ENCODE data around the gene METAP1. TPM values are rescaled to one million over a fixed set of nuclear protein-coding genes. Genes with fewer than 3 reads are reported as not detected.
"Not testable (repeated sequence)": the region's sequence is repeated elsewhere in the genome, so short reads cannot be mapped to it uniquely, and the experiment has no call there.

Gene METAP1
- total RNA-seq, 1 donor from 2014 or later: 155 TPM

DNA sequence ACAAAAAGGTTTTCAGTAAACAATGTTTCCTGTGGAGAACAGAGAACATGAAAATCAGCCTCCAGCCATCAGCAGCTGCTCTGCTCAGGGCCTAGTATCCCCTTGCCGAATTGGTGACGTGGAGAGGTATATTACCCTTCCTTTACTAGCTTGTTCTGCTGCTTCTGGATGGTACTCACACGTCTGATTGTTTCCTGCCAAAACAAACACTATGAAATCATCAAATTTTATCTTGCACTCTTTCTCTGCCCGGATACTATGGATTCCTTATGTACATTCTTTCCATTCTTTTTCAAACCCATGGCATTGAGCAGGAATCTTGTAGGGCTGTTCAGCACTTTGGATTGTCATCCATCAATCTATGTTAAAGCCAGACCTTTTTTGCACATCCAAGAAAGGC, 18.8 kb upstream of the METAP1 start:
- Histone ChIP-seq H3K79me2 (ENCODE audit: low read depth) (no peaks in the 10 kb centered on the region), H3K9me3 (ENCODE audit: low read depth) (no peaks in the 10 kb centered on the region), H3K27me3 (no peaks in the 10 kb centered on the region), H3K4me2 (no peak overlapping the region), H4K20me1 (ENCODE audit: low read depth) (no peaks in the 10 kb centered on the region), H3F3A (ENCODE audit: low read depth) (no peaks in the 10 kb centered on the region), H3K4me1 (no peaks in the 10 kb centered on the region), H3K9ac (no peak overlapping the region), H3K36me3 (no peaks in the 10 kb centered on the region), H3K4me3 (no peak overlapping the region), H3K27ac (no peak overlapping the region), H2AFZ (replicated peaks) (no peak overlapping the region)
- no peak for DNase-seq (ENCODE audit: low spot score)
- H3K27me3 Mint-ChIP-seq (ENCODE audit: insufficient read depth, low read depth): no peaks in the 10 kb centered on the region
- no peak overlapping the region for H3K4me3 Mint-ChIP-seq
- H3K27ac Mint-ChIP-seq: no peak overlapping the region
- H3K4me1 Mint-ChIP-seq: no peaks in the 10 kb centered on the region
- H3K36me3 Mint-ChIP-seq: no peaks in the 10 kb centered on the region
- TF ChIP-seq, protein P1, sequence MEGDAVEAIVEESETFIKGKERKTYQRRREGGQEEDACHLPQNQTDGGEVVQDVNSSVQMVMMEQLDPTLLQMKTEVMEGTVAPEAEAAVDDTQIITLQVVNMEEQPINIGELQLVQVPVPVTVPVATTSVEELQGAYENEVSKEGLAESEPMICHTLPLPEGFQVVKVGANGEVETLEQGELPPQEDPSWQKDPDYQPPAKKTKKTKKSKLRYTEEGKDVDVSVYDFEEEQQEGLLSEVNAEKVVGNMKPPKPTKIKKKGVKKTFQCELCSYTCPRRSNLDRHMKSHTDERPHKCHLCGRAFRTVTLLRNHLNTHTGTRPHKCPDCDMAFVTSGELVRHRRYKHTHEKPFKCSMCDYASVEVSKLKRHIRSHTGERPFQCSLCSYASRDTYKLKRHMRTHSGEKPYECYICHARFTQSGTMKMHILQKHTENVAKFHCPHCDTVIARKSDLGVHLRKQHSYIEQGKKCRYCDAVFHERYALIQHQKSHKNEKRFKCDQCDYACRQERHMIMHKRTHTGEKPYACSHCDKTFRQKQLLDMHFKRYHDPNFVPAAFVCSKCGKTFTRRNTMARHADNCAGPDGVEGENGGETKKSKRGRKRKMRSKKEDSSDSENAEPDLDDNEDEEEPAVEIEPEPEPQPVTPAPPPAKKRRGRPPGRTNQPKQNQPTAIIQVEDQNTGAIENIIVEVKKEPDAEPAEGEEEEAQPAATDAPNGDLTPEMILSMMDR (IDR thresholded peaks at IDR 0.05): no peak
- no peak for TF ChIP-seq EZH2 (IDR thresholded peaks at IDR 0.05)
- H3K9me3 Mint-ChIP-seq: no peaks in the 10 kb centered on the region

DNA sequence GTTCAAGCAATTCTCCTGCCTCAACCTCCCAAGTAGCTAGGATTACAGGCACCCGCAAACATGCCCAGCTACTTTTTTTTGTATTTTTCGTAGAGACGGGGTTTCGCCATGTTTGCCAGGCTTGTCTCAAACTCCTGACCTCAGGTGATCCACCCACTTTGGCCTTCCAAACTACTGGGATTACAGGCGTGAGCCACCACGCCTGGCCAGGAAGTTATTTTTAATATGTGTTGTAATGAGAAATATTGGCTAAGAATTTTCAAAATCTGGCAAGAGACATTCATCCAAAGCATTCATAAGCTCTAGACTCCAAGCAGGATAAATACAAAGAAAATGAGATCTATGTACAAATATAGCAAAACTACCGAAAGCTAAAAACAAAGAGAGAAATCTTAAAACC, 18.0 kb upstream of the METAP1 start:
- no peak for DNase-seq (ENCODE audit: low spot score)
- Mint-ChIP-seq H3K27me3 (ENCODE audit: insufficient read depth, low read depth) (no peaks in the 10 kb centered on the region), H3K36me3 (no peaks in the 10 kb centered on the region), H3K27ac (no peak overlapping the region), H3K4me1 (no peaks in the 10 kb centered on the region), H3K4me3 (no peak overlapping the region), H3K9me3 (no peaks in the 10 kb centered on the region)
- Histone ChIP-seq H2AFZ (replicated peaks) (no peak overlapping the region), H3K27me3 (no peaks in the 10 kb centered on the region), H3K27ac (no peak overlapping the region), H3K79me2 (ENCODE audit: low read depth) (no peaks in the 10 kb centered on the region), H3K9me3 (ENCODE audit: low read depth) (no peaks in the 10 kb centered on the region), H4K20me1 (ENCODE audit: low read depth) (no peaks in the 10 kb centered on the region), H3K4me1 (no peaks in the 10 kb centered on the region), H3K4me2 (no peak overlapping the region), H3K9ac (no peak overlapping the region), H3K36me3 (no peaks in the 10 kb centered on the region), H3K4me3 (no peak overlapping the region), H3F3A (ENCODE audit: low read depth) (no peaks in the 10 kb centered on the region)
- TF ChIP-seq EZH2 (IDR thresholded peaks at IDR 0.05) (no peak), EZH2phosphoT487 (IDR thresholded peaks at IDR 0.05) (no peak)
- TF ChIP-seq, protein P1 (IDR thresholded peaks at IDR 0.05): no peak

DNA sequence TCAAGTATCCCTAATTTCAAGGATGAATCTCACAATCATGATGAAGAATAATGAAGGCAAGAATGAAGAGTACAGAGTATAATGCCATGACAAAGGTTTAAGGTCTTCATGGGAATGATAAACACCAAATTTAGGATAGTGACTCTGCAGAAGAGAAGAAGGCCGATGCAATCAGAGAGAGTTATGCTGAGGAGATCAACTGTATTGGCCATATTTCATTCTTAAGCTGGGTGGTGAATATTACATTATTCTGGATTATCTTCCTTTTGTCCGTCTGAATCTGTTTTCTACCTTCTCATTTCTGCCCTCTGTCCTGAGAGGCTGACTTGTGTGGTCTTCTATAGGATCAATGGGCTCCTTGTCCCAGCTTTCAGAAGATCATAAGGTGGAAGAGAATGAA, 7.8 kb upstream of the METAP1 start:
- no peak for TF ChIP-seq EZH2 (IDR thresholded peaks at IDR 0.05)
- no peak overlapping the region for H3K9ac ChIP-seq
- no peaks in the 10 kb centered on the region for H3K4me1 ChIP-seq
- Mint-ChIP-seq H3K9me3 (peaks cover 3% of the 10 kb centered on the region), H3K27ac (no peak overlapping the region), H3K4me3 (no peak overlapping the region), H3K36me3 (no peaks in the 10 kb centered on the region), H3K27me3 (ENCODE audit: insufficient read depth, low read depth) (peaks cover 2% of the 10 kb centered on the region), H3K4me1 (no peaks in the 10 kb centered on the region)
- no peak overlapping the region for H3K27ac ChIP-seq
- no peak overlapping the region for H3K4me2 ChIP-seq
- H3K36me3 ChIP-seq: no peaks in the 10 kb centered on the region
- no peaks in the 10 kb centered on the region for H3K27me3 ChIP-seq
- no peaks in the 10 kb centered on the region for H3K9me3 ChIP-seq (ENCODE audit: low read depth)
- H3K79me2 ChIP-seq (ENCODE audit: low read depth): no peaks in the 10 kb centered on the region
- no peak for DNase-seq (ENCODE audit: low spot score)
- no peaks in the 10 kb centered on the region for H3F3A ChIP-seq (ENCODE audit: low read depth)
- H4K20me1 ChIP-seq (ENCODE audit: low read depth): no peaks in the 10 kb centered on the region
- H2AFZ ChIP-seq (replicated peaks): no peak overlapping the region
- H3K4me3 ChIP-seq: no peak overlapping the region

DNA sequence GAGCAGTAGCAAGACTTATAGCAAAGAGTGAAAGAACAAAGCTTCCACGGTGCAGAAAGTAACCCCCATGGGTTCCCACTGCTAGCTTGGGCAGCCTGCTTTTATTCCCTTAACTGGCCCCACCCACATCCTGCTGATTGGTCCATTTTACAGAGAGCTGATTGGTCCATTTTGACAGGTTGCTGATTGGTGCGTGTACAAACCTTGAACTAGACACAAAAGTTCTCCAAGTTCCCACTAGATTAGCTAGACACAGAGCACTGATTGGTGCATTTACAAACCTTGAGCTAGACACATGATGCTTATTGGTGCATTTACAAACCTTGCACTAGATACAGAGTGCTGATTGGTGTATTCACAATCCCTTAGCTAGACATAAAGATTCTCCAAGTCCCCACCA, 2.7 kb upstream of the METAP1 start:
- Histone ChIP-seq H3K4me1 (peaks cover 14% of the 10 kb centered on the region), H3F3A (ENCODE audit: low read depth) (peaks cover 13% of the 10 kb centered on the region), H3K79me2 (ENCODE audit: low read depth) (peaks cover 23% of the 10 kb centered on the region), H4K20me1 (ENCODE audit: low read depth) (peaks cover 16% of the 10 kb centered on the region)
- not testable (repeated sequence) for H3K27ac ChIP-seq; H3K27me3 ChIP-seq; H3K36me3 ChIP-seq; H3K27me3 Mint-ChIP-seq (ENCODE audit: insufficient read depth, low read depth); H3K9ac ChIP-seq; H3K36me3 Mint-ChIP-seq; H3K4me2 ChIP-seq; H2AFZ ChIP-seq (replicated peaks); H3K4me3 Mint-ChIP-seq; H3K4me3 ChIP-seq; H3K27ac Mint-ChIP-seq; H3K9me3 ChIP-seq (ENCODE audit: low read depth); DNase-seq (ENCODE audit: low spot score); H3K9me3 Mint-ChIP-seq
- peaks cover 19% of the 10 kb centered on the region for H3K4me1 Mint-ChIP-seq
